Common myeloid progenitor, CD34-positive (primary cell): ENCODE results near the gene SMIM41.
A peak's percentile ranks its signal among the peaks of the same experiment; 100 is the strongest.
"Not testable (repeated sequence)": the region's sequence is repeated elsewhere in the genome, so short reads cannot be mapped to it uniquely, and the experiment has no call there.

Experiments used
- CTCF ChIA-PET: fragments of 350-600 bp; sonication (Branson Sonifier 250); formaldehyde crosslinking; loops from one replicate; lab custom pipeline; 2021; ENCODE audit warnings: antibody characterized with exemption; lab: Charles Lee
- POLR2A ChIA-PET: fragments of 350-600 bp; sonication (Branson Sonifier 250); formaldehyde crosslinking; loops from one replicate; lab custom pipeline; 2021; ENCODE audit warnings: antibody characterized with exemption; lab: Charles Lee
- DNase-seq, 3 donors: peaks; one replicate each; pipeline versions ENCODE4 v3.0.0 to v3.0.0-alpha.2; 2013
- H3K27ac ChIP-seq, 2 experiments: 1 replicate in 1 of 2; 2 replicates in 1 of 2; pipeline ENCODE4 v1.7.0; 2013; ENCODE audit warnings: inconsistent platforms in 2 of 2, low read length in 2 of 2, mild to moderate bottlenecking in 2 of 2, low read depth in 1 of 2, moderate library complexity in 1 of 2; ENCODE audit not compliant: severe bottlenecking in 2 of 2, insufficient read depth in 1 of 2, poor library complexity in 1 of 2
- H3K27me3 ChIP-seq, 5 experiments: replicated peaks in 2 of 5; 1 replicate in 3 of 5; 2 replicates in 2 of 5; pipeline versions ENCODE4 v1.6.1 to v1.7.0; 2013; ENCODE audit warnings: low read length in 4 of 5, mild to moderate bottlenecking in 2 of 5, moderate library complexity in 2 of 5, inconsistent platforms in 1 of 5; ENCODE audit not compliant: insufficient read depth in 5 of 5, control insufficient read depth in 4 of 5
- H3K36me3 ChIP-seq, 4 experiments: 1 replicate in 2 of 4; 2 replicates in 2 of 4; pipeline versions ENCODE4 v1.6.1 to v1.7.0; 2013; ENCODE audit warnings: low read length in 3 of 4, control low read depth in 1 of 4, mild to moderate bottlenecking in 1 of 4; ENCODE audit not compliant: control insufficient read depth in 4 of 4, insufficient read depth in 4 of 4
- H3K4me1 ChIP-seq, 4 experiments: 1 replicate in 3 of 4; 2 replicates in 1 of 4; pipeline versions ENCODE4 v1.6.1 to v1.7.1; 2013; ENCODE audit warnings: low read length in 3 of 4, mild to moderate bottlenecking in 3 of 4, control low read depth in 1 of 4, inconsistent platforms in 1 of 4, moderate library complexity in 1 of 4; ENCODE audit not compliant: control insufficient read depth in 4 of 4, insufficient read depth in 4 of 4; ENCODE audit errors: control extremely low read depth in 1 of 4
- H3K4me3 ChIP-seq, 7 experiments: 1 replicate in 4 of 7; 2 replicates in 3 of 7; pipeline versions ENCODE4 v1.5.1 to v1.7.0; 2013; ENCODE audit warnings: mild to moderate bottlenecking in 7 of 7, low read length in 6 of 7, moderate library complexity in 6 of 7, inconsistent platforms in 2 of 7, low read depth in 2 of 7, control low read depth in 1 of 7; ENCODE audit not compliant: insufficient read depth in 4 of 7, control insufficient read depth in 1 of 7; ENCODE audit errors: extremely low read depth in 1 of 7
- H3K9me3 ChIP-seq, 5 experiments: 1 replicate in 4 of 5; 2 replicates in 1 of 5; pipeline versions ENCODE4 v1.6.1 to v1.7.1; 2013; ENCODE audit warnings: low read length in 4 of 5, mild to moderate bottlenecking in 2 of 5, inconsistent platforms in 1 of 5, low read depth in 1 of 5, moderate library complexity in 1 of 5; ENCODE audit not compliant: control insufficient read depth in 4 of 5, insufficient read depth in 2 of 5; ENCODE audit errors: control extremely low read depth in 1 of 5
- WGBS: methylation state at CpG from one replicate; pipeline ENCODE4 v1.1.5; 2013; ENCODE audit not compliant: insufficient coverage; 5-methylcytosine and 5-hydroxymethylcytosine counted together

The SMIM41 gene

DNA sequence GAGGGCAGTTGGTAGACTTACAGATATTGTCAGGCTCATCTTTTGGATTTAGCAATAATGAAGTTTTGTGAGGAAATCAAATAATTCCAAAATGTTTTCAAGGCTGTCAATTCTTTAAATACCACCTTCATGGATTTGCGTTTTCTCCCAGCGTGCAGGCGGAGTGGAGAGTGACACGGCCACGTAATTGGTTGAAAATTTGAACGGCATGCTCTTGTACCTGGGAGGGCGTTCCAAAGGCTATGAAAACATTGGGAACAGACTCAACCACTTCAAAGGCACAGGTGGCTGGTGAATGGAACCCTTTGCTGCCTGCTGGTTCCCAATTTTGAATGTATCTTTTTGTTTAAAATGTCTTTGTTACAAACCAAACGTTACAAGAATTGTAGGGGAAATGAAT lies 12.4 kb downstream of the SMIM41 start:
- Histone ChIP-seq H3K4me3 (no peak overlapping the region), H3K9me3 (no peaks in the 10 kb centered on the region), H3K27me3 (peaks cover 2 to 61% (median 19%) of the 10 kb centered on the region in 5 experiments), H3K4me1 (no peaks in the 10 kb centered on the region), H3K36me3 (no peaks in the 10 kb centered on the region), H3K27ac (no peak overlapping the region)
- ChIA-PET POLR2A (no interaction called here), CTCF (interaction anchor here (1.2 to 1.4 kb wide), 2 partner anchors 10 to 67 kb away, joined by 6 to 7 read pairs; no protein-coding TSS in a partner anchor)
- whole genome bisulfite sequencing = 93% methylated on average over 7 of the region's 8 CpGs
- DNase-seq = no peak

DNA sequence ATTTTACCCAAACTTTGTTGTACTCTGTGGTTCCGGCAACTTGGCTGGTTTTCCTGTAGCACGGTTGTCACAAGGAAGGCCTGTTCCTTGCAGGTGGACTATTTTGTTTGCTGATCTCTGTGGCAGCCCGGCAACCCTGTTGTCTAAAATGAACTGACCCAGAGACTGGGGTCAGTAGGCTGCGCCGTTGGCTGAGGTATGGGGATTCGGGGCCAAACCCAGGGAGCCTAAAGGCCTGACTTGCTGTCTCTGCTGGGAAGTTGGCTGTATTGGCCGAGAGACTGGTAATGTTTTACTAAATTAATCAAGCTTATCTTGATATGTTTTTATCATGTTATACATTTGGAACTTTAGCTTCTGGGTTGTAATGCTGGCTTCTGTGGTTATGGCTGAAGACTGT lies 13.8 kb downstream of the SMIM41 start:
- Histone ChIP-seq H3K4me1 (no peaks in the 10 kb centered on the region), H3K9me3 (no peaks in the 10 kb centered on the region), H3K4me3 (no peak overlapping the region), H3K27me3 (peaks cover 2 to 54% (median 12%) of the 10 kb centered on the region in 5 experiments), H3K36me3 (no peaks in the 10 kb centered on the region), H3K27ac (no peak overlapping the region)
- ChIA-PET POLR2A (no interaction called here), CTCF (interaction anchor here (1.0 kb wide), 1 partner anchor 9 kb away, joined by 5 read pairs; no protein-coding TSS in a partner anchor)
- 97% methylated on average over 5 of the region's 7 CpGs for WGBS
- DNase-seq = no peak

DNA sequence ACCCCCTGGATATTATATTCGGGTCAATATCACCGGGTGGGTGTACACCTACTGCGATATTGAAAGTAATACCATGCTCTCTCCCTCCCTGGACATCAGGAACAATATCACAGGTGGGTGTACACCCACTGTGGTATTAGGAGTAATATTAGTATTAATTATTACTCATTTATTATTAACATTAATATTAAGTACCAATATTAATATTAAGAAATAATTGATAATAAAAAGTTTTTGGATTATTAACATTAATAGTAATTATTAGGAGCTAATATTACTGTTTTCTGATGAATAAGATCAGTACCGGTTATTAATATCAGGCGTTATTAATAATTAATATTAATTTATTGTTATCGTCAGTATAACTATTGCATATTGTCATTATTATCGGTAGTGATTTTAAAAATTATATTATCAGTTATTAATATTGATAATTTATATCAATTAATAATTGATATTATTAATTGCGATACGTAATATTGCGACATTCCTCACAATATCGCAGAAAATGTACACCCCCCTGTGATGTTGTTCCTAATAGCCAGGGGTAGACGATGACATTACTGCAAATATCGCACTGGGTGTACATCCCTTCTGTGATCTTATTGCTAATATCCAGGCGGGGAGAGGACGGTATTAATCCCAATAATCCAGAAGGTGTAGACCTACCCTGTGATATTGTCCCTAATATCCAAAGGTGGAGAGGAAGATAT lies 17.0 kb downstream of the SMIM41 start:
- no peaks in the 10 kb centered on the region for H3K9me3 ChIP-seq
- ChIA-PET CTCF (no interaction called here), POLR2A (no interaction called here)
- H3K4me3 ChIP-seq = no peak overlapping the region
- no peak for DNase-seq
- H3K4me1 ChIP-seq = no peaks in the 10 kb centered on the region
- no peaks in the 10 kb centered on the region for H3K36me3 ChIP-seq
- H3K27ac ChIP-seq = no peak overlapping the region
- 94% methylated on average over 5 of the region's 15 CpGs for WGBS
- H3K27me3 ChIP-seq = peaks cover 2 to 32% (median 9%) of the 10 kb centered on the region in 5 experiments

GRCh38 chr12:52097045-52097666 lies 17.7 kb downstream of the SMIM41 start:
- H3K36me3 ChIP-seq = no peaks in the 10 kb centered on the region
- 70% methylated on average over 5 of the region's 21 CpGs for WGBS
- no peaks in the 10 kb centered on the region for H3K4me1 ChIP-seq
- H3K27me3 ChIP-seq = peaks cover 0 to 28% (median 9%) of the 10 kb centered on the region in 5 experiments
- H3K27ac ChIP-seq = no peak overlapping the region
- no peak overlapping the region for H3K4me3 ChIP-seq
- no peak for DNase-seq
- no peaks in the 10 kb centered on the region for H3K9me3 ChIP-seq
- CTCF ChIA-PET = no interaction called here
- POLR2A ChIA-PET = no interaction called here

DNA sequence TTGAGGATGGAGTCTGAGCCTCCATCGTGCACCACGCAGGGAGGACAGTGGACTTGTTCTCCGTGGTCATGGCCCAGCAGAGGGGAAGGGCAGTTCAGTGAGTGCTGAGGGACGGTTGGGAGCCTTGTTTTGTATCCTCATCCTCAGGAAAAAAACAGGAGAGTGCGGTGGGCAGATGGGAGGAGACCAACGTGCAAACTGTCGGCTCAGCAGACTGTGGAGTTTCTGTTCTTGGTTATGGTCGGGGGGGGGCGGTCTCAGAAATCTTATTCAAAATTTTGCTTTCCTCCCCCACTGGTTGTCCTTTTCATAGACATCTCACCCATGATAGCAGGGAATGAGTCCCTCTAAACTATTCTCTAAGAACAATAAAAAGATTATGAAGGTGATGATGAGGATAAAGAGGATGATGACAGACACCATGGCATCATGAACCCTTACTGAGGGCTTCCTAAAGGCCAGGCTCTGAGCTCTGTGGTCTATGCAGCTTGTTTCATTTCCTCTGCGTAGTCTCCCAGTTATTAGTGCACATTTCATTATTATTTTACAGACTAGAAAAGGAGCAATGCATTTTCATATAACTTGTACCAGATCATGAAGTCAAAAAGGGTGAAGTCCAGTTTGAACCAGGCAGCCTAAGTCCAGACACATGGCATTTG lies 25.1 kb downstream of the SMIM41 start:
- CTCF ChIA-PET = interaction anchor here (1.2 to 1.6 kb wide), 2 partner anchors 15 to 17 kb away, joined by 3 read pairs; no protein-coding TSS in a partner anchor
- H3K4me1 ChIP-seq, H3K36me3 ChIP-seq, H3K27ac ChIP-seq, H3K9me3 ChIP-seq, H3K4me3 ChIP-seq, DNase-seq, POLR2A ChIA-PET: not testable (repeated sequence)
- whole genome bisulfite sequencing = 78% methylated on average over 10 of the region's 10 CpGs
- H3K27me3 ChIP-seq = peaks cover 0 to 25% (median 5%) of the 10 kb centered on the region in 5 experiments

DNA sequence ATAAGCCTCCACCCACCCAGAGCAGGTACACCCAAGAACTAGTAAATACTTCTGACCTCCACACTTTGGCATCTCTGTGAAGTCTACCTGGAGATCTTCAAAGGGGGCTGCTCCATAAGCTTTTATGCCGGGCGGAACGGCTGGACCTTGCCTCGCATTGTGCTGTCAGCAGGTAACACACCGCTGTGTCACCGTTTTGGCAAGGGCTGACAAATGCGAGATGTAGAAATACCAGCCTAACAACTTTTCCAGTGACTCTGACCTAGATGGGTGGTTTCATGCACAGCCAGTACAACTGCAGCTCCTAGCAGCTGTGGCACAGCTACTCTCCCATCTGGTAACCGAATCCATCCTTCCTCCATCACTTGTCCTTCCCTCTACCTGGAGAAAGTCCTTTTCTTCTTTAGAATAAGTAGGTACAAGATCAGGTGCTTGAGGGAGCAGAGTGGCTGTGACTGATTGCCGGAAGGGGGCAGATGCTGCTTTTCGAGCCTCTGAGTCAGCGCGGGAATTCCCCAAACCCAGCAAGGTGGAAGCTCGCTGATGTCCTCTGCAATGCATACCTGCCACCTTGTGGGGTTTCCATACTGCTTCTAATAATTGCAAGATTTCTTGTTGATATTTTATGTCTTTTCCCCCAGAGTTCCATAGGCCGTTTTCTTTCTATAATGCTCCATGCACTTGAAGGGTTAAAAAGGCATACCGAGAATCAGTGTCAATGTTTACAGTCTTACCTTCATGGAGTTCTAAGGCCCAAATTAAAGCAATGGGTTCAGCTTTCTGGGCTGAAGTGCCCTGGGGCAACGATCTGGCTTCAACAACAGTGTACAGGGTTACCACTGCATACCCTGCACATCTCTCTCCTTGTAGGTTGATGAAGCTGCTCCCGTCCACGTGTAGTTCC lies 37.0 kb downstream of the SMIM41 start:
- 74% methylated on average over 13 of the region's 18 CpGs for WGBS
- peak in 1 of 3 donors; percentile 29 for DNase-seq
- POLR2A ChIA-PET = not testable (repeated sequence)

More for the DNA sequence above, 37.0 kb downstream of the SMIM41 start:
- H3K27me3 ChIP-seq = peaks cover 2 to 25% (median 3%) of the 10 kb centered on the region in 5 experiments
- CTCF ChIA-PET = interaction anchor here (1.4 to 1.5 kb wide), 2 partner anchors 22 to 91 kb away, joined by 3 to 4 read pairs; no protein-coding TSS in a partner anchor
- not testable (repeated sequence) for H3K4me3 ChIP-seq, H3K36me3 ChIP-seq, H3K9me3 ChIP-seq, H3K27ac ChIP-seq, H3K4me1 ChIP-seq
